AG09319 (cell line): ENCODE data around the gene CHCHD6.

Experiments
- DNase-seq: peaks from one replicate; pipeline ENCODE4 v3.0.0-alpha.2; 2010; ENCODE audit warnings: low read depth; ENCODE audit errors: extremely low read depth
- CTCF ChIP-seq: IDR thresholded peaks from 2 replicates; pipeline ENCODE4 v1.5.1; 2011; ENCODE audit warnings: low read depth, mild to moderate bottlenecking, inconsistent platforms, low read length, moderate library complexity

Gene CHCHD6

GRCh38 chr3:126834596-126835471, 130.8 kb downstream of the CHCHD6 start:
- TF ChIP-seq CTCF = no peak
- DNase-seq = no peak

- DNase-seq = no peak
- TF ChIP-seq CTCF = 0 out of 2 replicates have a peak, but pooled peaks have one; percentile 7
These were observed 131.6 kb downstream of the CHCHD6 start for GRCh38 chr3:126835472-126836219.

- DNase-seq = no peak
These were observed 132.3 kb downstream of the CHCHD6 start for GRCh38 chr3:126836220-126836860.

GRCh38 chr3:126837773-126838172, 133.7 kb downstream of the CHCHD6 start:
- TF ChIP-seq CTCF = no peak
- no peak for DNase-seq

More at GRCh38 chr3:126836220-126836860, 132.3 kb downstream of the CHCHD6 start:
- TF ChIP-seq CTCF = no peak

- DNase-seq = no peak
- TF ChIP-seq CTCF = no peak
These were observed 142.1 kb downstream of the CHCHD6 start for GRCh38 chr3:126845920-126846715.

- no peak for DNase-seq
- TF ChIP-seq CTCF = no peak
These were observed 143.0 kb downstream of the CHCHD6 start for GRCh38 chr3:126847061-126847460.
